Hepatocyte (in vitro differentiated cells): ENCODE measurements around the gene GPR142. TPM values are rescaled to one million over a fixed set of nuclear protein-coding genes. Genes with fewer than 3 reads are reported as not detected.

Experiments used
- DNase-seq: peaks from one replicate; pipeline ENCODE4 v3.0.0-alpha.2; 2016; ENCODE audit warnings: low spot score
- H2AFZ ChIP-seq: fragments of 200-600 bp; sonication (generic); 2 replicates; pipeline ENCODE4 v1.6.0; 2016; ENCODE audit warnings: antibody characterized with exemption, mild to moderate bottlenecking
- H3K27ac ChIP-seq: fragments of 200-600 bp; sonication (generic); 2 replicates; pipeline ENCODE4 v1.5.1; 2016; ENCODE audit warnings: mild to moderate bottlenecking
- H3K27me3 ChIP-seq: fragments of 200-600 bp; sonication (generic); 2 replicates; pipeline ENCODE4 v1.6.1; 2016
- H3K36me3 ChIP-seq: fragments of 200-600 bp; sonication (generic); replicated peaks from 2 replicates; pipeline ENCODE4 v1.5.1; 2016; ENCODE audit warnings: low read depth; ENCODE audit not compliant: insufficient read depth
- H3K4me1 ChIP-seq: fragments of 200-600 bp; sonication (generic); 2 replicates; pipeline ENCODE4 v1.5.1; 2016; ENCODE audit warnings: mild to moderate bottlenecking, moderate library complexity; ENCODE audit not compliant: insufficient read depth
- H3K4me2 ChIP-seq: fragments of 200-600 bp; sonication (generic); 2 replicates; pipeline ENCODE4 v1.6.0; 2016
- H3K4me3 ChIP-seq: fragments of 200-600 bp; sonication (generic); 2 replicates; pipeline ENCODE4 v1.5.1; 2016; ENCODE audit warnings: mild to moderate bottlenecking
- H3K79me2 ChIP-seq: fragments of 200-600 bp; sonication (generic); 2 replicates; pipeline ENCODE4 v1.6.0; 2017; ENCODE audit warnings: mild to moderate bottlenecking
- H3K9me2 ChIP-seq: fragments of 200-600 bp; sonication (generic); replicated peaks from 2 replicates; pipeline ENCODE4 v1.6.0; 2017; ENCODE audit warnings: mild to moderate bottlenecking; ENCODE audit not compliant: insufficient read depth
- H3K9me3 ChIP-seq: fragments of 200-600 bp; sonication (generic); 2 replicates; pipeline ENCODE4 v1.5.1; 2016; ENCODE audit warnings: low read depth, mild to moderate bottlenecking
- H4K20me1 ChIP-seq: fragments of 200-600 bp; sonication (generic); 2 replicates; pipeline ENCODE4 v1.6.0; 2016; ENCODE audit warnings: mild to moderate bottlenecking; ENCODE audit not compliant: insufficient read depth, poor library complexity, severe bottlenecking
- CTCF ChIP-seq: fragments of 200-600 bp; sonication (generic); IDR thresholded peaks from 2 replicates; pipeline ENCODE4 v1.5.1; 2016; ENCODE audit warnings: antibody characterized with exemption, mild to moderate bottlenecking; ENCODE audit not compliant: poor library complexity
- EZH2 ChIP-seq: fragments of 200-600 bp; sonication (generic); IDR thresholded peaks from 2 replicates; pipeline ENCODE4 v1.6.1; 2016; ENCODE audit warnings: antibody characterized with exemption, mild to moderate bottlenecking, borderline replicate concordance
- EZH2phosphoT487 ChIP-seq: fragments of 200-600 bp; sonication (generic); IDR thresholded peaks from one replicate; pipeline ENCODE4 v1.6.1; 2018; ENCODE audit warnings: antibody characterized with exemption, mild to moderate bottlenecking, low read depth, moderate library complexity; ENCODE audit not compliant: unreplicated experiment, severe bottlenecking
- WGBS: methylation state at CpG from one replicate; pipeline ENCODE4 v1.1.6; 2016; ENCODE audit warnings: low lambda C conversion rate; ENCODE audit errors: missing lambda C conversion rate; 5-methylcytosine and 5-hydroxymethylcytosine counted together
- polyA plus RNA-seq: library from polyadenylated mRNA; unstranded; fragments of >200 nt; fragmentation: Nextera tagmentation; extraction: Ambion mirVana; gene quantifications from 2 replicates; pipeline ENCODE4 v1.2.1, GENCODE V29; 2016
- total RNA-seq: library from RNA; depleted of rRNA; stranded (reverse); fragments of >200 nt; gene quantifications from 2 replicates; pipeline ENCODE4 v1.2.3, GENCODE V29; 2014

The GPR142 gene
- total and polyA plus RNA-seq, 2 experiments from 2014 or later, result not detected

- H3K79me2 ChIP-seq, result no peaks in the 10 kb centered on the region
- no peaks in the 10 kb centered on the region for H3K27me3 ChIP-seq
- no peaks in the 10 kb centered on the region for H3K36me3 ChIP-seq
- DNase-seq, result peak; percentile 76
- H3K9me3 ChIP-seq, result no peaks in the 10 kb centered on the region
- H3K4me1 ChIP-seq, result peaks cover 10% of the 10 kb centered on the region
- TF ChIP-seq EZH2 (no peak), EZH2phosphoT487 (no peak), CTCF (peak; percentile 32)
- no peak overlapping the region for H2AFZ ChIP-seq
- 51% methylated on average over 16 of the region's 17 CpGs for WGBS
- no peaks in the 10 kb centered on the region for H3K9me2 ChIP-seq
- no peaks in the 10 kb centered on the region for H4K20me1 ChIP-seq
- peak overlapping the region; percentile 67 for H3K4me2 ChIP-seq
- peak overlapping the region; percentile 76 for H3K27ac ChIP-seq
- no peak overlapping the region for H3K4me3 ChIP-seq
Observed at GRCh38 chr17:74380086-74380958, 13.0 kb downstream of the GPR142 start.

- Histone ChIP-seq H3K27ac (peak overlapping the region; percentile 57), H2AFZ (no peak overlapping the region), H3K4me1 (peaks cover 10% of the 10 kb centered on the region), H3K79me2 (no peaks in the 10 kb centered on the region), H3K36me3 (no peaks in the 10 kb centered on the region), H3K4me3 (no peak overlapping the region), H3K27me3 (no peaks in the 10 kb centered on the region), H3K9me3 (no peaks in the 10 kb centered on the region), H4K20me1 (no peaks in the 10 kb centered on the region), H3K9me2 (no peaks in the 10 kb centered on the region), H3K4me2 (no peak overlapping the region)
- no peak for DNase-seq
- WGBS, result 73% methylated on average over 15 of the region's 15 CpGs
- no peak for TF ChIP-seq EZH2phosphoT487
- TF ChIP-seq CTCF, result no peak
- TF ChIP-seq EZH2, result no peak
Observed at GRCh38 chr17:74380959-74381808, 13.9 kb downstream of the GPR142 start.

GRCh38 chr17:74383141-74383540, 15.8 kb downstream of the GPR142 start:
- WGBS, result 69% methylated on average over 5 of the region's 5 CpGs
- no peaks in the 10 kb centered on the region for H3K79me2 ChIP-seq
- TF ChIP-seq EZH2phosphoT487, result no peak
- TF ChIP-seq CTCF, result no peak
- TF ChIP-seq EZH2, result no peak
- H3K36me3 ChIP-seq, result no peaks in the 10 kb centered on the region
- H2AFZ ChIP-seq, result no peak overlapping the region
- no peak overlapping the region for H3K4me2 ChIP-seq
- no peaks in the 10 kb centered on the region for H3K27me3 ChIP-seq
- no peak overlapping the region for H3K4me3 ChIP-seq
- no peaks in the 10 kb centered on the region for H3K9me3 ChIP-seq
- no peak for DNase-seq
- no peaks in the 10 kb centered on the region for H4K20me1 ChIP-seq
- H3K27ac ChIP-seq, result no peak overlapping the region
- no peaks in the 10 kb centered on the region for H3K9me2 ChIP-seq
- peaks cover 10% of the 10 kb centered on the region for H3K4me1 ChIP-seq
